OCI-LY7 (cell line): ENCODE data around the gene BIRC5. TPM values are rescaled to one million over a fixed set of nuclear protein-coding genes. Genes with fewer than 3 reads are reported as not detected.

Experiments used
- BruUV-seq: library from RNA; stranded (reverse); fragments of 400-500 nt; replicated peaks from 2 replicates; lab custom pipeline; 2021; lab: Mats Ljungman, UMichigan
- CTCF ChIA-PET: fragments of 300-600 bp; sonication (Branson Sonifier 250); formaldehyde crosslinking; loops from one replicate; lab custom pipeline; 2022; ENCODE audit warnings: antibody characterized with exemption; ENCODE audit not compliant: unreplicated experiment; lab: Charles Lee
- POLR2A ChIA-PET: fragments of 300-600 bp; sonication (Branson Sonifier 250); formaldehyde crosslinking; loops from one replicate; lab custom pipeline; 2022; ENCODE audit warnings: antibody characterized with exemption; lab: Charles Lee
- DNase-seq: peaks from one replicate; pipeline ENCODE4 v3.0.0-alpha.2; 2015; ENCODE audit warnings: low spot score
- H2AFZ ChIP-seq: fragments of 200-600 bp; sonication (generic), shearing (Covaris generic); 2 replicates; pipeline ENCODE4 v1.6.1; 2014; ENCODE audit warnings: mild to moderate bottlenecking, antibody characterized with exemption, low read length, moderate library complexity
- H3K27ac ChIP-seq: fragments of 200-600 bp; sonication (generic); 2 replicates; pipeline ENCODE4 v1.5.1; 2014; ENCODE audit warnings: mixed run types, low read depth, mild to moderate bottlenecking, moderate library complexity, low read length, inconsistent platforms; ENCODE audit not compliant: poor library complexity, severe bottlenecking
- H3K36me3 ChIP-seq: fragments of 200-600 bp; sonication (generic); 2 replicates; pipeline ENCODE4 v1.6.1; 2014; ENCODE audit warnings: mild to moderate bottlenecking, antibody characterized with exemption, low read length, moderate library complexity, mixed read lengths; ENCODE audit not compliant: insufficient read depth
- H3K4me1 ChIP-seq: fragments of 200-600 bp; sonication (generic); 2 replicates; pipeline ENCODE4 v1.5.1; 2014; ENCODE audit warnings: mild to moderate bottlenecking, low read length; ENCODE audit not compliant: insufficient read depth, poor library complexity, severe bottlenecking
- H3K4me2 ChIP-seq: fragments of 200-600 bp; sonication (generic); 2 replicates; pipeline ENCODE4 v1.6.1; 2014; ENCODE audit warnings: mild to moderate bottlenecking, low read length
- H3K4me3 ChIP-seq: fragments of 200-600 bp; sonication (generic); 2 replicates; pipeline ENCODE4 v1.5.1; 2014; ENCODE audit warnings: mild to moderate bottlenecking, low read depth, low read length; ENCODE audit not compliant: poor library complexity, severe bottlenecking
- H3K79me2 ChIP-seq: fragments of 200-600 bp; sonication (generic); 2 replicates; pipeline ENCODE4 v1.6.1; 2016; ENCODE audit warnings: low read depth, mild to moderate bottlenecking, low read length, moderate library complexity, mixed read lengths; ENCODE audit not compliant: insufficient read depth
- H3K9me2 ChIP-seq: fragments of 200-600 bp; sonication (generic); 2 replicates; pipeline ENCODE4 v1.6.1; 2016; ENCODE audit warnings: mild to moderate bottlenecking, low read length, mixed read lengths; ENCODE audit not compliant: insufficient read depth
- H3K9me3 ChIP-seq: fragments of 200-600 bp; sonication (generic); 2 replicates; pipeline ENCODE4 v1.6.1; 2014; ENCODE audit warnings: mild to moderate bottlenecking, mixed run types, low read length, mixed read lengths
- H4K20me1 ChIP-seq: fragments of 200-600 bp; sonication (generic); 2 replicates; pipeline ENCODE4 v1.6.1; 2014; ENCODE audit warnings: mild to moderate bottlenecking, antibody characterized with exemption, low read length, moderate library complexity, mixed read lengths; ENCODE audit not compliant: insufficient read depth
- CTCF ChIP-seq: fragments of 200-600 bp; sonication (generic); conservative IDR thresholded peaks from 2 replicates; pipeline ENCODE4 v1.5.1; 2014; ENCODE audit warnings: mild to moderate bottlenecking, antibody characterized with exemption, low read length, moderate library complexity, mixed read lengths
- EZH2phosphoT487 ChIP-seq: fragments of 200-600 bp; sonication (generic); IDR thresholded peaks from 2 replicates; pipeline ENCODE4 v1.6.1; 2018; ENCODE audit warnings: low read depth, borderline replicate concordance, mild to moderate bottlenecking, mixed run types, antibody characterized with exemption, low read length, moderate library complexity, mixed read lengths
- intact Hi-C: fragments of 100-400 bp; cut with micrococcal nuclease; formaldehyde crosslinking; loops from one replicate; pipeline ENCODE4 v1.10.0; 2022; ENCODE audit not compliant: unreplicated experiment
- total RNA-seq, 2 experiments: library from RNA; depleted of rRNA in 1 of 2; stranded (reverse); fragments of >200 nt in 1 of 2; shearing (Covaris generic) in 1 of 2; gene quantifications; 2 replicates each; pipeline ENCODE4 v1.2.3, GENCODE V29; 2014 to 2022

The BIRC5 gene
- total RNA-seq, 2 experiments from 2014 or later: 184 to 266 TPM

- Histone ChIP-seq H4K20me1 (no peaks in the 10 kb centered on the region), H3K79me2 (no peaks in the 10 kb centered on the region), H3K27ac (no peak overlapping the region), H3K4me2 (no peak overlapping the region), H3K9me3 (no peaks in the 10 kb centered on the region), H3K4me1 (no peaks in the 10 kb centered on the region), H2AFZ (no peak overlapping the region), H3K9me2 (no peaks in the 10 kb centered on the region), H3K36me3 (peaks cover 70% of the 10 kb centered on the region), H3K4me3 (no peak overlapping the region)
- ChIA-PET POLR2A (interaction anchor here (0.7 to 1.3 kb wide), 3 partner anchors 9 to 12 kb away, joined by 3 read pairs; no protein-coding TSS in a partner anchor), CTCF (interaction anchor here (0.6 kb wide), 1 partner anchor 246 kb away, joined by 8 read pairs; the partner anchor contains the start of gene TNRC6C)
- DNase-seq: no peak
- TF ChIP-seq CTCF (no peak), EZH2phosphoT487 (no peak)
- BruUV-seq: no TSS peak
- intact Hi-C loops: no loop called here
Observed at GRCh38 chr17:78204387-78205123, 9.5 kb upstream of the BIRC5 start.

GRCh38 chr17:78205124-78205775 is 8.8 kb upstream of the BIRC5 start:
- no peaks in the 10 kb centered on the region for H3K9me2 ChIP-seq
- peaks cover 63% of the 10 kb centered on the region for H3K36me3 ChIP-seq
- intact Hi-C loops: no loop called here
- H3K27ac ChIP-seq: no peak overlapping the region
- H2AFZ ChIP-seq: no peak overlapping the region
- no peaks in the 10 kb centered on the region for H4K20me1 ChIP-seq
- no peak overlapping the region for H3K4me3 ChIP-seq
- H3K4me2 ChIP-seq: no peak overlapping the region
- no peaks in the 10 kb centered on the region for H3K79me2 ChIP-seq
- POLR2A ChIA-PET: interaction anchor here (0.7 to 1.2 kb wide), 3 partner anchors 8 to 19 kb away, joined by 3 read pairs; partner anchors contain the start of gene TK1
- BruUV-seq: no TSS peak
- no peaks in the 10 kb centered on the region for H3K4me1 ChIP-seq
- no peak for TF ChIP-seq CTCF
- CTCF ChIA-PET: no interaction called here
- no peaks in the 10 kb centered on the region for H3K9me3 ChIP-seq
- DNase-seq: no peak
